ENCODE results near the gene PLEKHA1.

- TF ChIP-seq, protein P1, sequence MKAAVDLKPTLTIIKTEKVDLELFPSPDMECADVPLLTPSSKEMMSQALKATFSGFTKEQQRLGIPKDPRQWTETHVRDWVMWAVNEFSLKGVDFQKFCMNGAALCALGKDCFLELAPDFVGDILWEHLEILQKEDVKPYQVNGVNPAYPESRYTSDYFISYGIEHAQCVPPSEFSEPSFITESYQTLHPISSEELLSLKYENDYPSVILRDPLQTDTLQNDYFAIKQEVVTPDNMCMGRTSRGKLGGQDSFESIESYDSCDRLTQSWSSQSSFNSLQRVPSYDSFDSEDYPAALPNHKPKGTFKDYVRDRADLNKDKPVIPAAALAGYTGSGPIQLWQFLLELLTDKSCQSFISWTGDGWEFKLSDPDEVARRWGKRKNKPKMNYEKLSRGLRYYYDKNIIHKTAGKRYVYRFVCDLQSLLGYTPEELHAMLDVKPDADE (IDR thresholded peaks at IDR 0.05): no peak
- no peak for TF ChIP-seq CTCF (conservative IDR thresholded peaks at IDR 0.05; ENCODE audit: low read depth in 2 of 2)
- no peak for TF ChIP-seq EZH2 (IDR thresholded peaks at IDR 0.05; ENCODE audit: low read depth, unreplicated experiment)
- no peak for TF ChIP-seq EZH2phosphoT487 (IDR thresholded peaks at IDR 0.05; ENCODE audit: unreplicated experiment)
Observed at GRCh38 chr10:122449153-122449552, 74.6 kb downstream of the PLEKHA1 start.
